Measurements from ENCODE around the gene NOTCH1.

The NOTCH1 gene

DNA sequence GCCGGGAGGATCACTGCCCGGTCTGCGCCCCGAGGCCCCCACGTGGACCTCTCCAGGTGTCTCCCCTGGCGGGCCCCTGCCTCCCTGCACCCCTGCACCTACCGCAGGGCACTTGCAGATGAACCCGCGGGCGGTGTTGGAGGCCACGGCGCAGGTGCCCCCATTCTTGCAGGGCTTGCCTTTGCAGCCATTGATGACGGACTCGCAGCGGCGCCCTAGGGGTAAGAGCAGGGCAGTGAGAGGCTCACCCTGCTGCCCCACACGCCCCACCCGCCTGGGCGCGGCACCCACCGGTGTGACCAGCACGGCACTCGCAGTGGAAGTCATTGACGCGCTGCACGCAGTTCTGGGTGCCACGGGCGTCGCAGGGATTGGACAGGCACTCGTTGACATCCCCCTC is 39.4 kb downstream of the NOTCH1 start:
- TF ChIP-seq, protein P1, sequence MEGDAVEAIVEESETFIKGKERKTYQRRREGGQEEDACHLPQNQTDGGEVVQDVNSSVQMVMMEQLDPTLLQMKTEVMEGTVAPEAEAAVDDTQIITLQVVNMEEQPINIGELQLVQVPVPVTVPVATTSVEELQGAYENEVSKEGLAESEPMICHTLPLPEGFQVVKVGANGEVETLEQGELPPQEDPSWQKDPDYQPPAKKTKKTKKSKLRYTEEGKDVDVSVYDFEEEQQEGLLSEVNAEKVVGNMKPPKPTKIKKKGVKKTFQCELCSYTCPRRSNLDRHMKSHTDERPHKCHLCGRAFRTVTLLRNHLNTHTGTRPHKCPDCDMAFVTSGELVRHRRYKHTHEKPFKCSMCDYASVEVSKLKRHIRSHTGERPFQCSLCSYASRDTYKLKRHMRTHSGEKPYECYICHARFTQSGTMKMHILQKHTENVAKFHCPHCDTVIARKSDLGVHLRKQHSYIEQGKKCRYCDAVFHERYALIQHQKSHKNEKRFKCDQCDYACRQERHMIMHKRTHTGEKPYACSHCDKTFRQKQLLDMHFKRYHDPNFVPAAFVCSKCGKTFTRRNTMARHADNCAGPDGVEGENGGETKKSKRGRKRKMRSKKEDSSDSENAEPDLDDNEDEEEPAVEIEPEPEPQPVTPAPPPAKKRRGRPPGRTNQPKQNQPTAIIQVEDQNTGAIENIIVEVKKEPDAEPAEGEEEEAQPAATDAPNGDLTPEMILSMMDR (IDR thresholded peaks at IDR 0.05; ENCODE audit: extremely low read depth, insufficient read depth, missing control alignments) = no peak
- in situ Hi-C loops (cut with MboI; ENCODE audit: low pct_unique_long_range_greater_than_20kb, low sequenced_read_pairs, unreplicated experiment) = no loop called here
- no peak for DNase-seq (ENCODE audit: low spot score)

DNA sequence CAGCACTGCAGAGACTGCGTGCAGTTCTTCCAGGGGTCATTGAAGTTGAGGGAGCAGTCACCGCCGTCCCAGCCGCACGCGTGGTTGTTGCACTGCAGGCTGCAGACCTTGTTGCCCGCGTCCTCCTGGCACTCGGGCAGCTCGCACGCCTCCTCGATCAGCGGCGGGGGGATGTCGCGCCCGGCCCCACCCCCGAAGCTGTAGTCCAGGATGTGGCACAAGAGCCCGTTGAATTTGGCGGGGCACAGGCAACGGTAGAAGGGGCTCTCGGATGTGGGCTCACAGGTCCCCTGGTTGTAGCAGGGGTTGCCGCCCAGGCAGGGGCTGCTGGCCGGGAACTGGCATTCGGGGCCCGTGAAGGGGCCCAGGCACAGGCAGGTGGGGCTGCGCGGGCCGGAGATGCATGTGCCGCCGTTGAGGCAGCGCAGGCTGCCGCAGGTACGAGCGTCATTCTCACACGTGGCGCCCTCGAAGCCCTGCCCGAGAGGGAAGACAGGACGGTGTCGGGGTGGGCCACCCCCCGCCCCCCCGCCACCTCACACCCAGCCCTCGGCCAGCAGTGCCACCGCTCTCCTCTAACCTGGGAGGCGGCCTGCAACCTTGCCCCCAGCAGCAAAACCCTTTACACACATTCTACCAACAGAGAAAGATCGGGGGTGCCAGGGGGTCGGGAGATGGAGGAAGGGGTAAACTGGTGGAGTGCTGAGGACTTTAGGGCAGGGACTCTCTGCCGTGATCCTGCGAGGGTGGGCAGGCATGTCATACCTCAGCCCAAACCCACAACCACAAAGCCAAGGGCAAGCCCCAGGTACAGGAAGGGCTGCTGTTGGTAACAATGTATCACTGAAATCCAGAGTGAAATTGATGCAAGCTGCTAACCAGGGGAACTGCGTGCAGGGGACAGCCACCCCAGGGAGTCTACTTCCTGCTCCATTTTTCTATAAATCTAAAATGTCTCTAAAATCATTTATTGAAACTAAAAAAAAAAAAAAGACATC is 40.1 kb downstream of the NOTCH1 start:
- in situ Hi-C loops (cut with MboI; ENCODE audit: low pct_unique_long_range_greater_than_20kb, low sequenced_read_pairs, unreplicated experiment) = no loop called here
- TF ChIP-seq, protein P1 (IDR thresholded peaks at IDR 0.05; ENCODE audit: extremely low read depth, insufficient read depth, missing control alignments) = no peak
- no peak for DNase-seq (ENCODE audit: low spot score)

DNA sequence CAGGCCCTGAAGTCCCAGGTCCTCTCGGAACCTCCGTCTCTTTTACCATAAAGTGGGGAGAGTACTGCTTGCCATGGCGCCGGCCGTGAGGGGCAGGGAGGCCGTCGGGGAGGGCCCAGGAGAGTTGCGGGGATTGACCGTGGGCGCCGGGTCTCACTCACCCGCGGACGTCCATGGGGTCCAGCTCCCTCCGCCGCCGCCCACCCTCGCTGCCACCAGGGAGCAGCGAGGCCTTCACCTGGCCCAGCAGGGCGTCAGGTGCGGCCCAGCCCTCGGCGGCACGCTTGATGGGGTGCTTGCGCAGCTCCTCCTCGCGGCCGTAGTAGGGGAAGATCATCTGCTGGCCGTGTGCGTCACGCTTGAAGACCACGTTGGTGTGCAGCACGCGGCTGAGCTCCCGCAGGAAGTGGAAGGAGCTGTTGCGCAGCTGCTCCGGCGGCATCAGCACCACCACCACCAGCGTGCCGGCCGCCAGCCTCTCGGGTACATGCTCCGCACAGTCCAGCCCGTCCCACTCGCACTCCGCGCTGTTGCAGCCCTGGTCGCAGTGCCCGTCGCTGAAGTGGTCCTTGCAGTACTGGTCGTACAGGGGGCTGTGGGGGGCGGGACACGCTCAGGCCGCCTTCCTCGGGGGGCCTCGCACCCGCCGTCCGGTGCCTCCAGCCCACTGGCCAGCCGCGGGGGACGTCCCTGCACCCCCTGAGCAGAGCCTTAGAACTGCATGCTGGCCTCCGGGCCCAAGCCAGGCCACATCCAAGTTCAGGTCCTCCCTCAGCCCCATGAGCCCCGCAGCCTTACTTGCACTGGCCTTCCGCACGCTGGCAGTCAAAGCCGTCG is 41.1 kb downstream of the NOTCH1 start:
- in situ Hi-C loops (cut with MboI; ENCODE audit: low pct_unique_long_range_greater_than_20kb, low sequenced_read_pairs, unreplicated experiment) = no loop called here
- no peak for DNase-seq (ENCODE audit: low spot score)
- TF ChIP-seq, protein P1 (IDR thresholded peaks at IDR 0.05; ENCODE audit: extremely low read depth, insufficient read depth, missing control alignments) = no peak

DNA sequence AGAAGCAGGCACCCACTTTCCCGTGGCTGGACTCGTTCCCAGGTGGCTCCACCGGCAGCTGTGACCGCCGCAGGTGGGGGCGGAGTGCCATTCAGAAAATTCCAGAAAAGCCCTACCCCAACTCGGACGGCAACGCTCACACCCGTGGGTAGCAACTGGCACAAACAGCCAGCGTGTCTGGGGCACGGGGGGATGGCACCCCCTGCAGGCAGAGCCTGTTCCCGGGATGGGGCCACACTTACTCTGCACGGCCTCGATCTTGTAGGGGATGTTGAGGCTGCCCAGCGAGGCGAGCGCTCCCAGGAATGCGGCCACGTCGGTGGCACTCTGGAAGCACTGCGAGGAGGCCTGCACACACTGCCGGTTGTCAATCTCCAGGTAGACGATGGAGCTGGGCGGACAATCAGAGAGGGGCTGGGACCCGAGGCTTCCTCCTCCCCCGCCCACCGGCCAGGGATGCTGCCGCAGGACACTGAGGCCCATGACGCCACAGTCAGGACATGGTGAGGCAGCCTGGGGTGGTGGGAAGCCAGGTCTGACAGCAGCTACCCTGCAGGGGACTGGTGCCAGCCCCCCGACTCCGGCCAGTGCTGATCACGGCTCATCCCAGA is 42.8 kb downstream of the NOTCH1 start:
- no peak for DNase-seq (ENCODE audit: low spot score)
- TF ChIP-seq, protein P1 (IDR thresholded peaks at IDR 0.05; ENCODE audit: extremely low read depth, insufficient read depth, missing control alignments) = peak; percentile 7
- in situ Hi-C loops (cut with MboI; ENCODE audit: low pct_unique_long_range_greater_than_20kb, low sequenced_read_pairs, unreplicated experiment) = no loop called here

DNA sequence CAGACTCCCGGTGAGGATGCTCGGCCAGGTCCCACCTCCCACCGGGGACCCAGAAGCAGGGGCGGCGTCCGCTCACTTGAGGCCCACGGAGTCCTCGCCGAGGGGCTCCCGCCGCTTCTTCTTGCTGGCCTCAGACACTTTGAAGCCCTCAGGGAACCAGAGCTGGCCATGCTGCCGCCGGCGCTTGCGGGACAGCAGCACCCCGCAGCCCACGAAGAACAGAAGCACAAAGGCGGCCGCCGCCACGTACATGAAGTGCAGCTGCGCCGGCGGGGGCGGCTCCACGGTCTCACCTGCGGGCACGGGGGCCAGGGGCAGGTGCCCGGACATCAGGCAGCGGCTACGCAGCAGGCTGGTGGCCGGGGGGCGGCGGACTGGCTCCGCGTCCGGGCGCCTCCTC is 43.7 kb downstream of the NOTCH1 start:
- TF ChIP-seq, protein P1 (IDR thresholded peaks at IDR 0.05; ENCODE audit: extremely low read depth, insufficient read depth, missing control alignments) = no peak
- in situ Hi-C loops (cut with MboI; ENCODE audit: low pct_unique_long_range_greater_than_20kb, low sequenced_read_pairs, unreplicated experiment) = no loop called here
- no peak for DNase-seq (ENCODE audit: low spot score)

DNA sequence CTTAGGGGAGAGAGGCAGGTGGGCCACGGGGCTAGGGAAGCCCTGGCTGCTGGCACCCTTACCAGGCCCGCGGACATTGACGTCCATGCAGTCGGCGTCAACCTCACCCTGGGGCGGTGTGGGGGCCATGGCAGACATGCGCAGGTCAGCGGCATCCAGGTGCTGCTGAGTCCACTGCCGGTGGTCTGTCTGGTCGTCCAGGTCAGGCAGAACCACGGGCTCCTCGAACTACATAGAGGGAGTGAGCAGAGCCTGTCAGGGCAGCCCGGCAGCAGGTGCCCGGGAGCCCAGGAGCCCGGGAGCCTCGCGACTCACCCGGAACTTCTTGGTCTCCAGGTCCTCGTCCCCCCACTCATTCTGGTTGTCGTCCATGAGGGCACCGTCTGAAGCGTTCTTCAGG is 44.2 kb downstream of the NOTCH1 start:
- no peak for DNase-seq (ENCODE audit: low spot score)
- in situ Hi-C loops (cut with MboI; ENCODE audit: low pct_unique_long_range_greater_than_20kb, low sequenced_read_pairs, unreplicated experiment) = no loop called here
- TF ChIP-seq, protein P1 (IDR thresholded peaks at IDR 0.05; ENCODE audit: extremely low read depth, insufficient read depth, missing control alignments) = no peak

Measured in GM13977 (cell line).